LNCAP (cell line): Measurements from ENCODE around the gene SYCP2.

Source experiments
- CTCF ChIP-seq: fragments of 450-650 bp; IDR thresholded peaks from 2 replicates; pipeline ENCODE4 v1.5.1; 2017; ENCODE audit warnings: mild to moderate bottlenecking

SYCP2 gene

GRCh38 chr20:59861401-59861800 is 72.0 kb downstream of the SYCP2 start:
- TF ChIP-seq CTCF, result no peak

DNA sequence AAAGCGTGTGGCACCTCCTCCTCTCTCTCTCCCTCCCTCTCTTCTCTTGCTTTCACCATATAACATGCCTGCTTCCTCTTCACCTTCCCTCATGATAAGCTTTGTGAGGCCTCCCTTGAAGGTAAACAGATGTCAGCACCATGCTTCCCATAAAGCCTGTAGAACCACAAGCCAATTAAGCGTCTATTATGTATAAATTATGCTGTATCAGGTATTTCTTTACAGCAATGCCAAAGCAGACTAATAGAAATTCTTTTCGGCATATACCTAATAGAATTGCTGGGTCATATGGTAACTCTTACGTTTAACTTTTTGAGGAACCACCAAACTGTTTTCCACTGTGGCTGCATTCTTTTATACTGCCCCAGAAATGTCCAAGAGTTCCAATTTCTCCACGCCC is 75.0 kb downstream of the SYCP2 start:
- no peak for TF ChIP-seq CTCF

- no peak for TF ChIP-seq CTCF
Measured at GRCh38 chr20:59857966-59858365, 75.5 kb downstream of the SYCP2 start.

GRCh38 chr20:59850018-59850641 is 83.3 kb downstream of the SYCP2 start:
- peak; percentile 69 for TF ChIP-seq CTCF

DNA sequence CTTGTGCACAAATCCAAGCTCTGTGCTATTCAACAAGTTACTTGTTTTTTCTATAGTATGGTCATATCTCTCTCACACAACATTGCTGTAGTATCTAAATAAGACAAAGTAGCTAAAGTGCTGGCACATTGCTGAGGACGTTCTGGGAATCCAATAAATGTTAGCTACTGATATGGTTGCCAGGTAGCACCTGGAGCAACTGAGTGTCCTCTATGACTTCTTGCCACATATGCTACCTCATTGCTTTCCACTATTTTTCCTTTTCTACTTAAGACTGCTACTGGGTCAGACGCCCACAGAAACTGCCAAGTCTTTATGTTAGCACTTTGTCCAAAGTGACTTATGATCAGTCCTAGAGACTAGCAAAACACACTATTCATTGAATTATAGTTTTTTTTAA is 85.3 kb downstream of the SYCP2 start:
- TF ChIP-seq CTCF, result no peak

GRCh38 chr20:59845472-59845871 is 88.0 kb downstream of the SYCP2 start:
- TF ChIP-seq CTCF, result no peak

DNA sequence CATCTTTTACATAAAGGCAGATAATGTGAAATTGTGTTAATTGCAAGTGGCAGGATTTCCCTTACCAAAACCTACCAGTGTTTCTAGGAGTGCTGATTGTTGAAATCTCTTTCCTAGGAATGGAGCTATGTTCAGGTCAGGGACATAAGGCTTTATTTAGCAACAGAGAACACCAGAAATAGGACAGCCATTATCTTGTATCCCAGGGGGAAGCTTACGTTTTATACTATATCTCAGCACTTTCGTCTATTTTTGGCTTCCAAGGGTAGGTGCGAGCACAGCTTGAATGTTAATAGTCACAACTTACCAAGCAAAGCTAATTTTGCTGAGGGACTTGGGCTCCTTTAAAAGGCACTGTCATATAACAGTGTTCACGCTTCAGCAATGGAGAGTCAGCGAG is 94.0 kb downstream of the SYCP2 start:
- TF ChIP-seq CTCF, result no peak
